ENCODE data around the gene ATP13A3.
"Not testable (repeated sequence)": the region's sequence is repeated elsewhere in the genome, so short reads cannot be mapped to it uniquely, and the experiment has no call there.

The ATP13A3 gene

GRCh38 chr3:194486540-194487288 is at the start of gene ATP13A3:
TSS of gene ATP13A3 (minus strand) at chr3:194487002. CDS start at chr3:194462190, 24,812 bp downstream.
- peak; percentile 67 to 81 for DNase-seq (ENCODE audit: low read depth in 2 of 2, low spot score in 1 of 2)

DNA sequence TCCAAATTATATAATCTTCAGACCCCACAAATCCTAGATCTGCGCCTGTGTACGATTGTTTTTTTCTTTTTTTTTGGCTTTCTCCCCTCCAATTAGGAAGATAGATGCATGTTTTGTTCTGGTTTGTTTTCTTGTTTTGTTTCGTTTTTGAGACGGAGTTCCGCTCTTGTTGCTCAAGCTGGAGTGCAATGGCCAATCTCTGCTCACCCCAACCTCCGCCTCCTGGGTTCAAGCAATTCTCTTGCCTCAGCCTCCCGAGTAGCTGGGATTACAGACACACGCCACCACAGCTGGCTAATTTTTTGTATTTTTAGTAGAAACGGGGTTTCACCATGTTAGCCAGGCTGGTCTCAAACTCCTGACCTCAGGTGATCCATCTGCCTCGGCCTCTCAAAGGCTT is 48.4 kb upstream of the ATP13A3 start:
- not testable (repeated sequence) for DNase-seq (ENCODE audit: low read depth in 2 of 2, low spot score in 1 of 2)

- no peak for DNase-seq (ENCODE audit: low read depth in 2 of 2, low spot score in 1 of 2)
These were observed 47.4 kb upstream of the ATP13A3 start for GRCh38 chr3:194534243-194534642.

DNA sequence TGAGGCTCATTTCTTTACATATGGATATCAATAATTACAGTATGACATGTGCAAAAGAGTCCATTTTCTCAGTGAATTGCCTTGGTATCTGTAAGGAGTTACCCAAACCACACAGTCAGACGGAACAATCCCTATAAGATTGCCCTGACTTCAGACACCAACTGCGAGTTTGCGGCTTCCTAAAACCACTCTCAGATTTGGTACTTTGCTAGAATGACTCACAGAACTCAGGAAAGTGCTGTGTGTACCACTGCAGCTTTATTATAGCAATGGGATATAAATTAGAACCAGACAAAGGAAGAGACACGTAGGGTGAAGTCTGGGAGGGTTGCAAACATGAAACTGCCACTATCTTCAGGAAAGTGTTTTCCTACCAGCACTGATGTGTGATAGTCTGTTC is 45.8 kb upstream of the ATP13A3 start:
- no peak for DNase-seq (ENCODE audit: low read depth in 2 of 2, low spot score in 1 of 2)

- DNase-seq (ENCODE audit: low read depth in 2 of 2, low spot score in 1 of 2), result no peak
These were observed 40.9 kb upstream of the ATP13A3 start for GRCh38 chr3:194527726-194528125.

DNA sequence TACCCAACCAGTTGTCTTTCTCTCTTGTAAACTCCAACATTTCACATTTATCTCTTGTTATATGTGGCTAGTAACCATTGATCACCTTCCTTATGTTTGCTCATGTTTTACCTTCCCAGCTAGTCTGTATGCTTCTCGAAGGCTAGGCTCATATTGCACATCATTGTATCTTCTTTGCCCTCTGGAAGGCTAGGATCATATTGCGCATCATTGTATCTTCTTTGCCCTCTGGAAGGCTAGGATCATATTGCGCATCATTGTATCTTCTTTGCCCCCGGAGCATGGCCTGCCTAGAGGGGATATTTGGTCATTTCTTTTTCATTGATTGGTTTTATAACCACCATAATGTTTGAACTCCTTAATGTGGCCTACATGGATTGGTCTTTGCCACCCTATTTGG is 39.4 kb upstream of the ATP13A3 start:
- no peak for DNase-seq (ENCODE audit: low read depth in 2 of 2, low spot score in 1 of 2)

- DNase-seq (ENCODE audit: low read depth in 2 of 2, low spot score in 1 of 2), result no peak
These were observed 35.8 kb upstream of the ATP13A3 start for GRCh38 chr3:194522579-194523046.

GRCh38 chr3:194521510-194522260 is 34.9 kb upstream of the ATP13A3 start:
- DNase-seq (ENCODE audit: low read depth in 2 of 2, low spot score in 1 of 2), result no peak

DNA sequence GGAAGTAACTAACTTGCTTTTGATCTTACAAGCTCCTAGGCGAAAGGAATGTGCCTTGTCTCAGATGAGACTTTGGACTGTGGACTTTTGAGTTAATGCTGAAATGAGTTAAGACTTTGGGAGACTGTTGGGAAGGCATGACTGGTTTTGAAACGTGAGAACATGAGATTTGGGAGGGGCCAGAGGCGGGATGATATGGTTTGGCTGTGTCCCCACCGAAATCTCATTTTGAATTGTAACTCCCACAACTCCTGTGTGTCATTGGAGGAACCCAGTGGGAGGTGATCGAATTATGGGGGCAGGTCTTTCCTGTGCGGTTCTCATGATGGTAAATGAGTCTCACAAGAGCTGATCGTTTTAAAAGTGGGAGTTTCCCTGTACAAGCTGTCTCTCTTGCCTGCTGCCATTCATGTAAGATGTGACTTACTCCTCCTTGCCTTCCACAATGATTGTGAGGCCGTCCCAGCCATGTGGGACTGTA is 33.9 kb upstream of the ATP13A3 start:
- not testable (repeated sequence) for DNase-seq (ENCODE audit: low read depth in 2 of 2, low spot score in 1 of 2)

- not testable (repeated sequence) for DNase-seq (ENCODE audit: low read depth in 2 of 2, low spot score in 1 of 2)
These were observed 33.4 kb upstream of the ATP13A3 start for GRCh38 chr3:194520201-194520600.

DNA sequence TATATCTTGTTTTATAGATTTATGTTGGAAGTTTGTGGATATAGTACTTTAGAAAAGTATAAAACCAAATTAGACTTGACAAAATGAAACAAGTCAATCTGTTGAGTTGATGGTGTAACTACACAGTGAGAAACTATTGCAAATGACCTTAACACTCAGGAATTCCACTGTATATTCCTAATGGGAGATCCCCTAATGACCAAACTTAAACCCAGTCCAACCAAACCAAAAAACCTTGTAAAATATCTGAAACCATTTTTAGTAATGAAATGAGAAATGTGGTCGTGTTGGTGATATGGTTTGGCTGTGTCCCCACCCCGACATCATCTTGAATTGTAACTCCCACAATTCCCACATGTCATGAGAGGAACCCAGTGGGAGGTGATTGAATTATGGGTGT is 31.9 kb upstream of the ATP13A3 start:
- DNase-seq (ENCODE audit: low read depth in 2 of 2, low spot score in 1 of 2), result no peak

- DNase-seq (ENCODE audit: low read depth in 2 of 2, low spot score in 1 of 2), result no peak
These were observed 30.5 kb upstream of the ATP13A3 start for GRCh38 chr3:194517333-194517732.

- no peak for DNase-seq (ENCODE audit: low read depth in 2 of 2, low spot score in 1 of 2)
These were observed 27.8 kb upstream of the ATP13A3 start for GRCh38 chr3:194514626-194515025.

DNA sequence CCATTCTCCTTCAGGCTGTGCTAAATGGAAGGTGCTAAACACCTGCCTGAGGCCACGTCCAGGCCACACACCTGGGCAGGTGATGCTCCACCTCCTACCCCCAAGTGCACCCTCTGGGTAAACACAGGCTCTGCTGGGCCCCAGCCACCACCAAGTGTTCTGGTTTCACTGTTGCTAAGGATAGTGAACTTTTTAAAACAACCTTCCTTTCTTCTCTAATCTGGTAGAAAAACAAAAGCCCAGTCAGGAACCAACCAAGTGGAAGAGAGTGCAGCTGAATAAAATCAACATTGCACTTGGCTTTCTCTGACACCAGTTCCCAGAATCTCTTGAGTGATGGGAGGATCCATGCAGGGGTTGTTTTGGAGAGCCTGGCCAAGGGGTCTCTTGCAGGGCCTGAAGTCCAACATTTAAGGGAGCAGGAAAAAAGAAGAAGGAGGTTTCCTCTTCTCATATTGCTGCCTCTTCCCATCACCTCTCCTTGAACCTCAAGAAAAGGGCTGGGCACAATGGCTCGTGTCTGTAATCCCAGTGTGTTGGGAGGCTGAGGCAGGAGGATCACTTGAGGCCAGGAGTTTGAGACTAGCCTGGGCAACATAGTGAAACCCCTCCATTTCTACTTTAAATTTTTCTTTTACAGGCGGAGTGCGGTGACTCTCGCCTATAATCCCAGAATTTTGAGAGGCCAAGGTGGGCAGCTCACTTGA is 26.2 kb upstream of the ATP13A3 start:
- DNase-seq (ENCODE audit: low read depth in 2 of 2, low spot score in 1 of 2), result no peak

GRCh38 chr3:194508491-194509453 is 22.0 kb upstream of the ATP13A3 start:
- DNase-seq (ENCODE audit: low read depth in 2 of 2, low spot score in 1 of 2), result no peak

DNA sequence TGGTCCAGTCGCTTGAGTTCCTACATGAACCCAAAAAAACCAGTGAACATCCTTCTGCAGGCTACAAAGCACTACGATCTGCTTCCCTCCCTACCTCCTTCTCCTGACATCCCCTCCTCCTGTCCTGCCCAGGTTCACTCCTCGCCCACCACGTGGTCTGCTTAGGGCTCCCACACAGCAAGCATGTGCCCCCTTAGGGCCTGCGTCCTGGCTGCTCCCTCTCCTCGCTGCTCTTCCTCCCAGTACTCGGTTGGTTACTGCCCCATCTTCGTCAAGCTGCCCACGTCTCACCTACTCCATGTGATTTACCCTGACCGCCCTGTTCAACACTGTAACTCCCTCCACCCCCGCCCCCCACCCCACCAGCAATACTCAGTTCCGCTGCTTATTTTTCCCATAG is 20.8 kb upstream of the ATP13A3 start:
- DNase-seq (ENCODE audit: low read depth in 2 of 2, low spot score in 1 of 2), result no peak

DNA sequence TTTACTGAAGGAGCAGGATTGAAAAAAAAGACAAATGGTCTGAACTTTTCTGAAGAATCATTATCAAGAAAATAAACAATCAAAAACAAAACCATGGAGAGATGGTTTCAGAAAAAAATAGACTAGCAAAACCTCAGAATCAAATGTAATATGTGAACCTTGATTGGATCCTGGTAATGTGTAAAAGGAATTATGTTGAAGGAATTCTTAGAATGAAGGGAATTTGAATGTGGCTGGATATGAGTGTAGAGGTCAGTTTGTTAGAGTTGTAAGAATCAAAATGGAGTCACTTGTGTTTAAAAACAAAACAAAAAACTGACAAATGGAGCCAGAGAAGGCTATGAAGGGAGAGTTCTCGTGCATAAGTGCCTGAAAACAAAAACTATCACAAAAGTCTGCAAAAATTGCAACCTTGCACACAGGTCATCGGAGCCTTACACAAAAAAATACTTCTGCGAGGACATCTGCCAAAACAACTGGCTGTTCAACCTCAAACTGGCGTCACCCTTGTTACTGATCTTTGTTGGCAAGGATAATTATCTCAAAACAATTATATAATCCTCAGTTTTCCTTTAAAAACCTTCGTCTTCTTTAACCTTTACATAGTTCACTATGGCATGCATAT is 19.1 kb upstream of the ATP13A3 start:
- DNase-seq (ENCODE audit: low read depth in 2 of 2, low spot score in 1 of 2), result no peak

GRCh38 chr3:194504861-194505260 is 18.1 kb upstream of the ATP13A3 start:
- DNase-seq (ENCODE audit: low read depth in 2 of 2, low spot score in 1 of 2), result no peak

GRCh38 chr3:194504146-194504545 is 17.3 kb upstream of the ATP13A3 start:
- no peak for DNase-seq (ENCODE audit: low read depth in 2 of 2, low spot score in 1 of 2)

DNA sequence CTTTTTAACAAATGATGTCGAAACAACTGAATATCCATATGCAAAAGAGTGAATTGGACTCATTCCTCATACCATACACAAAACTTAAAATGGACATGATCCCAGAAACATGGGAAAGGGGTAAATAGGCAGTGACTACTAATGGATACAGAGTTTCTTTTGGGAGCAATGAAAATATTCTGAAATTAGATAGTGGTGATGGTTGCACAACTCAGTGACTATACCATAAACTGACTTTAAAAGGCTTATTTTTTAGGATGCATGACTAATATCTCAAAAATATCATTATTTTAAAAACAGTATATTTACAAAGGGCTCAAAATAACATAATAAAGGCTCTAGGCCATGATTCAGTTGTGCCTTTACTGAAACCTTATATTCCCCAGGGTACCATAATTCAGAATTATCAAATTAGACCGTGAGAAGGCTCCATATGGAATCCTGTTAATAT is 16.3 kb upstream of the ATP13A3 start:
- DNase-seq (ENCODE audit: low read depth in 2 of 2, low spot score in 1 of 2), result no peak

Measured in stimulated activated CD8-positive, alpha-beta memory T cell treated with anti-CD3 and anti-CD28 coated beads, Interleukin-4, amount 100 ng/mL, for 4 hours (primary cell).